Spleen (tissue), 11 donors: ENCODE results near the gene GRAMD1B. TPM values are rescaled to one million over a fixed set of nuclear protein-coding genes. Genes with fewer than 3 reads are reported as not detected.

Source experiments
- DNase-seq: peaks from one replicate; pipeline ENCODE4 v3.0.0-alpha.2; 2020
- H3K27ac ChIP-seq, 8 donors: fragments of 200-600 bp; sonication (generic) in 7 of 8; 1 replicate in 4 of 8; 2 replicates in 4 of 8; pipeline versions ENCODE4 v1.5.0 to v1.8.0; 2016 to 2021; ENCODE audit warnings: inconsistent platforms in 4 of 8, mild to moderate bottlenecking in 4 of 8, moderate library complexity in 1 of 8
- H3K27me3 ChIP-seq, 7 donors: fragments of 200-600 bp; sonication (generic) in 6 of 7; replicated peaks in 1 of 7; 1 replicate in 4 of 7; 2 replicates in 3 of 7; pipeline versions ENCODE4 v1.5.0 to v1.8.0; 2016 to 2021; ENCODE audit warnings: inconsistent platforms in 3 of 7, mild to moderate bottlenecking in 1 of 7
- H3K36me3 ChIP-seq, 6 donors: fragments of 200-600 bp; sonication (generic) in 5 of 6; 1 replicate in 4 of 6; 2 replicates in 2 of 6; pipeline versions ENCODE4 v1.5.0 to v1.8.0; 2016 to 2021; ENCODE audit warnings: inconsistent platforms in 2 of 6
- H3K4me1 ChIP-seq, 6 donors: fragments of 200-600 bp; sonication (generic) in 5 of 6; 1 replicate in 3 of 6; 2 replicates in 3 of 6; pipeline versions ENCODE4 v1.5.0 to v1.8.0; 2016 to 2021; ENCODE audit warnings: inconsistent platforms in 3 of 6
- H3K4me3 ChIP-seq, 8 donors: fragments of 200-600 bp; sonication (generic) in 7 of 8; 1 replicate in 4 of 8; 2 replicates in 4 of 8; pipeline versions ENCODE4 v1.5.0 to v1.8.0; 2016 to 2021; ENCODE audit warnings: inconsistent platforms in 4 of 8, mild to moderate bottlenecking in 4 of 8, moderate library complexity in 2 of 8
- H3K9me3 ChIP-seq, 8 donors: fragments of 200-600 bp; sonication (generic) in 7 of 8; 1 replicate in 4 of 8; 2 replicates in 4 of 8; pipeline versions ENCODE4 v1.5.0 to v1.8.0; 2016 to 2021; ENCODE audit warnings: inconsistent platforms in 4 of 8
- CTCF ChIP-seq, 11 experiments: fragments of 200-600 bp in 7 of 11; fragments of 450-650 bp in 4 of 11; sonication (generic) in 4 of 11; IDR thresholded peaks in 8 of 11; conservative IDR thresholded peaks in 3 of 11; 1 replicate in 7 of 11; 2 replicates in 4 of 11; pipeline versions ENCODE4 v1.4.0 to v1.8.0; 2016 to 2021; ENCODE audit warnings: antibody characterized with exemption in 11 of 11, inconsistent platforms in 4 of 11, mild to moderate bottlenecking in 1 of 11
- POLR2A ChIP-seq, 3 donors: fragments of 450-650 bp; IDR thresholded peaks; one replicate each; pipeline ENCODE4 v1.5.1; 2017; ENCODE audit warnings: antibody characterized with exemption in 3 of 3, mild to moderate bottlenecking in 1 of 3
- POLR2AphosphoS5 ChIP-seq, 3 donors: sonication (generic); formaldehyde crosslinking; IDR thresholded peaks; one replicate each; pipeline ENCODE4 v1.5.1; 2017; ENCODE audit warnings: antibody characterized with exemption in 3 of 3
- WGBS, 5 donors: extraction: QIAGEN DNeasy Blood & Tissue Kit in 3 of 5; methylation state at CpG; one replicate each; pipeline versions ENCODE4 v1.1.5 to v1.1.7; 2013 to 2018; 5-methylcytosine and 5-hydroxymethylcytosine counted together
- intact Hi-C: fragments of 100-400 bp; cut with DNase I; formaldehyde crosslinking; loops from one replicate; pipeline ENCODE4 v1.15.0; 2023; ENCODE audit warnings: low total_unique reads
- polyA plus RNA-seq, 3 donors: library from polyadenylated mRNA; stranded (reverse); fragments of 200-250 nt; gene quantifications; one replicate each; pipeline ENCODE4 v1.2.1, GENCODE V29; 2013
- total RNA-seq, 7 donors: library from RNA; depleted of rRNA in 3 of 7; stranded (reverse); fragments of >200 nt in 3 of 7; fragmentation: NEBNext Ultra II Directional in 4 of 7; extraction: Animal tissue kit (Norgen Biotek cat#: 25700) in 4 of 7; gene quantifications; one replicate each; pipeline versions ENCODE4 v1.1.0 to v1.2.1, GENCODE V29; 2016 to 2021
- donor health status: healthy with polysubstance abuse.
- donor health status: DM: no; HTN: no; CAD: no; lungs with moderate emphysema.
- donor health status: DM: no; HTN: no; CAD: no.
- donor health status: Bipolar disorder and iron deficiency.
- donor health status: healthy.
- donor health status: DM: no; HTN: no; CAD: no.
- donor health status: DM: yes; HTN: yes; CAD: no.

The GRAMD1B gene
- total and polyA plus RNA-seq, 10 donors, result 1.7 to 15.6 (median 7.5) TPM

DNA sequence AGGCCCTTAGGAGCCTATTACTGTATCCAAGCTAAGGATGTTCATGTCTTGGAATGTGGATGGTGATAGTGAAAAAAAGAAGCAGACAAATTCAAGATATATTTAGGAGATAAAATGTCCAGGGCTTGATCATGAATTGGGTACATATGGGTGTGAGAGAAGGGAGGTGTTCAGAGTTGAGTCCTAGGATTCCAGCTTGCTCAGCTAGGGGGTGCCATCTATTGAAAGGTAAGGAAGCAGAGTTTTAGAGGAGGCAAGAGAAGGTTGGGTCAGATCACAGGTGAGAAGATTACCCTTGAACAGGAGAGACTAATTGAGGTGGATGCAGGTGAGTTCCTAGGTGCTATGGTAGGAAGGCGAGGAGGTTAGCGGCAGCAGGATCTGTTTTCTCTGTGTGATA, 60.5 kb downstream of the GRAMD1B start:
- no peak for TF ChIP-seq POLR2A (IDR thresholded peaks at IDR 0.05)
- TF ChIP-seq POLR2AphosphoS5 (IDR thresholded peaks at IDR 0.05), result no peak
- no peak for TF ChIP-seq CTCF (IDR thresholded peaks at IDR 0.05 in 8 of 11, conservative IDR thresholded peaks at IDR 0.05 in 3 of 11)
- H3K9me3 ChIP-seq, result no peaks in the 10 kb centered on the region

DNA sequence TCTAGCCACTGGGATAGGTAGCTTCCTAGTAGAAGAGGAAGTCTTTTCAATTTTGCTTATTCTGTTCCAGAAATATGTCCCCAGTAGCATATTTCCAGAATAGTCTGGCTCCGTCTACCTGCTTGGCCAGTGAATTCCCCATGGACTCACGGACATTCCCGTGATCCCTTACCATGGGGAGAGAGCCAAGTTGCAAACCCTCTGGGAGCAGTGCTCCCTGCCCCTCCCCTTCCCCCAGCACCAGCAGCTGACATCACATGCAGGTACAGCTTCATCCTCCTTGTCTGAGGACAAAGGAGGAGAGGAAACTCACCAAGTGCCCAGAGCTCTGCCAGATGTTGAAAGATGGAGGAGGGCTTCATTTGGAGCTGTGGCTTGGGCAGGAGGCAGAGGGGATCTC, 61.2 kb downstream of the GRAMD1B start:
- 82 to 91% (median 85%) methylated on average over 3 of the region's 3 CpGs for WGBS, 5 donors
- H3K4me3 ChIP-seq, result no peak overlapping the region

More for the DNA sequence above, 60.5 kb downstream of the GRAMD1B start:
- WGBS, 5 donors, result 96 to 99% (median 98%) methylated on average over 2 of the region's 2 CpGs
- DNase-seq, result no peak
- Histone ChIP-seq H3K27me3 (peaks cover 0 to 7% (median 0%) of the 10 kb centered on the region in 7 donors), H3K4me1 (no peaks in the 10 kb centered on the region), H3K4me3 (no peak overlapping the region), H3K36me3 (no peaks in the 10 kb centered on the region), H3K27ac (no peak overlapping the region)
- intact Hi-C loops, result no loop called here

GRCh38 chr11:123493349-123494063, 63.4 kb downstream of the GRAMD1B start:
- no peak for DNase-seq

More for the DNA sequence above, 61.2 kb downstream of the GRAMD1B start:
- Histone ChIP-seq H3K36me3 (no peaks in the 10 kb centered on the region), H3K27ac (no peak overlapping the region), H3K4me1 (no peaks in the 10 kb centered on the region), H3K27me3 (peaks cover 0 to under 1% (median 0%) of the 10 kb centered on the region in 7 donors), H3K9me3 (no peaks in the 10 kb centered on the region)
- intact Hi-C loops, result no loop called here
- DNase-seq, result no peak
- no peak for TF ChIP-seq POLR2A (IDR thresholded peaks at IDR 0.05)
- TF ChIP-seq CTCF (IDR thresholded peaks at IDR 0.05 in 8 of 11, conservative IDR thresholded peaks at IDR 0.05 in 3 of 11), result no peak
- no peak for TF ChIP-seq POLR2AphosphoS5 (IDR thresholded peaks at IDR 0.05)

More at GRCh38 chr11:123493349-123494063, 63.4 kb downstream of the GRAMD1B start:
- H3K4me1 ChIP-seq, result no peaks in the 10 kb centered on the region
- intact Hi-C loops, result no loop called here
- no peak overlapping the region for H3K4me3 ChIP-seq
- H3K27me3 ChIP-seq, result no peaks in the 10 kb centered on the region
- TF ChIP-seq CTCF (IDR thresholded peaks at IDR 0.05 in 8 of 11, conservative IDR thresholded peaks at IDR 0.05 in 3 of 11) (no peak), POLR2A (IDR thresholded peaks at IDR 0.05) (no peak), POLR2AphosphoS5 (IDR thresholded peaks at IDR 0.05) (no peak)
- WGBS, 5 donors, result 78 to 87% (median 80%) methylated on average over 5 of the region's 5 CpGs
- no peaks in the 10 kb centered on the region for H3K36me3 ChIP-seq
- H3K27ac ChIP-seq, result no peak overlapping the region
- no peaks in the 10 kb centered on the region for H3K9me3 ChIP-seq
